SK-N-MC (cell line): Measurements from ENCODE around the gene PLIN1.

ENCODE experiments used
- DNase-seq: peaks from one replicate; pipeline ENCODE4 v3.0.0-alpha.2; 2011; ENCODE audit warnings: low read depth, low spot score
- H3K27ac ChIP-seq: fragments of 200-600 bp; sonication (generic); 2 replicates; pipeline ENCODE4 v1.5.1; 2016; ENCODE audit warnings: mixed run types
- H3K36me3 ChIP-seq: fragments of 200-600 bp; sonication (generic); 2 replicates; pipeline ENCODE4 v1.6.1; 2017; ENCODE audit warnings: antibody characterized with exemption, low read length, mixed read lengths; ENCODE audit not compliant: insufficient read depth
- H3K4me3 ChIP-seq: fragments of 200-600 bp; sonication (generic); 2 replicates; pipeline ENCODE4 v1.5.1; 2016
- H3K9ac ChIP-seq: fragments of 200-600 bp; sonication (generic); 2 replicates; pipeline ENCODE4 v1.8.0; 2017; ENCODE audit warnings: mixed run types, mixed read lengths; ENCODE audit not compliant: insufficient read length
- H3K9me3 ChIP-seq: fragments of 200-600 bp; sonication (generic); 2 replicates; pipeline ENCODE4 v1.6.1; 2017; ENCODE audit warnings: low read depth, mild to moderate bottlenecking, antibody characterized with exemption, low read length, moderate library complexity, mixed read lengths
- EZH2 ChIP-seq: fragments of 200-600 bp; sonication (generic); IDR thresholded peaks from one replicate; pipeline ENCODE4 v1.6.1; 2017; ENCODE audit warnings: antibody characterized with exemption
- FOXP2 ChIP-seq: optimal IDR thresholded peaks from 2 replicates; pipeline ENCODE3; 2011; ENCODE audit warnings: mild to moderate bottlenecking, moderate library complexity; ENCODE audit not compliant: insufficient read depth; ENCODE audit errors: extremely low read length, control extremely low read depth
- POLR2AphosphoS5 ChIP-seq: IDR thresholded peaks from 2 replicates; pipeline ENCODE4 v1.6.1; 2012; ENCODE audit warnings: mild to moderate bottlenecking, low read depth, low read length, borderline replicate concordance

PLIN1 gene

DNA sequence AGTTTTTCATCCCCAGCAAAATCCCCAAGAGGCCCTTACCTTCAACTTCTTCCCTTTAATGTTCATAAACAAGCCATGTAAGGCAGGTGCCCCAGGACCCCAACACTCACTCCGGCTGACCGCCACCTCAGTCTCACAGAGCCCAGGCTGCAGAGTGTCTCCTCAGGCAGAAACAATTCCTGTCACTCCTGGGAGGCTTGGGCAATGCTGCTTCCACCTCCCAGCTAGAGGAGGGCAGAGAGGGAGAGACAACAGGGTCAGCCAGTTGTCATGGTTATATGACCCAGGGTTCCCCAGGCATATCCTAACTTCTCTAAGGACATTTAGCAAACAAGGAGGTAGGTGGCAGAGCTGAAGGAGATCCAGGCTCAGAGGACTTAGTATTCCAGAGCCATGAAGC, at the start of gene PLIN1:
TSS of gene PLIN1 (minus strand) at position 156 of the 400 bp plus-strand sequence. CDS start 1,878 bp downstream, outside the sequence.
- peaks cover 13% of the 10 kb centered on the region; the same call in 1 of the 2 replicates for H3K36me3 ChIP-seq
- H3K9ac ChIP-seq, result no peak within 1 kb of the TSS
- no peaks in the 10 kb centered on the region for H3K9me3 ChIP-seq
- no peak within 1 kb of the TSS for H3K4me3 ChIP-seq
- no peak for DNase-seq
- TF ChIP-seq POLR2AphosphoS5, result no peak
- TF ChIP-seq EZH2, result no peak
- no peak for TF ChIP-seq FOXP2
- no peak within 1 kb of the TSS for H3K27ac ChIP-seq

GRCh38 chr15:89728254-89728653, 49.1 kb upstream of the PLIN1 start:
- peak; percentile 22 for DNase-seq
- no peaks in the 10 kb centered on the region for H3K36me3 ChIP-seq
- no peak overlapping the region for H3K27ac ChIP-seq
- TF ChIP-seq EZH2 (no peak), POLR2AphosphoS5 (no peak), FOXP2 (no peak)
- no peaks in the 10 kb centered on the region; the same call in 1 of the 2 replicates for H3K9me3 ChIP-seq
- no peak overlapping the region for H3K9ac ChIP-seq
- H3K4me3 ChIP-seq, result 0 out of 2 replicates have a peak overlapping the region, but pooled peaks have one; percentile 2

- H3K9me3 ChIP-seq, result no peaks in the 10 kb centered on the region; the same call in 1 of the 2 replicates
- no peak overlapping the region for H3K27ac ChIP-seq
- no peak for DNase-seq
- H3K9ac ChIP-seq, result no peak overlapping the region
- no peak overlapping the region for H3K4me3 ChIP-seq
- H3K36me3 ChIP-seq, result no peaks in the 10 kb centered on the region
- TF ChIP-seq POLR2AphosphoS5 (no peak), FOXP2 (no peak), EZH2 (no peak)
Observed at GRCh38 chr15:89725064-89725463, 45.9 kb upstream of the PLIN1 start.

DNA sequence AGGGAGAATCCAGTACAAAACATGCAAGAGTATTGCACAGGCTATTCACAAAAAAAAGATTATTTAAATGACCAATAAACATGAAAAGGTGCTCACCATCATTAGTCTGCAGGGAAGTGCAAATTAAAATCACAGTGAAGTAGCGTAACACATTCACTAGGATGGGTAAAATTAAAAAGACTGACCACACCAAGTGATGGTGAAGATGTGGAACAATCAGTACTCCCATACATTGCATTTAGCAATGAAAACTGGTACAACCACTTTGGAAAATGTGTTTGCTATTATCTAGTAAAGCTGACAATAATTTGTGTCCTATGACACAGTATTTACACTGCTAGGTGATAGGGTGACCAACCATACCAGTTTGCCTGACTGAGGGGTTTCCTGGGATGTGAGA, 45.5 kb upstream of the PLIN1 start:
- H3K36me3 ChIP-seq, result no peaks in the 10 kb centered on the region
- H3K9ac ChIP-seq, result no peak overlapping the region
- DNase-seq, result no peak
- no peak overlapping the region for H3K27ac ChIP-seq
- no peak overlapping the region for H3K4me3 ChIP-seq
- no peaks in the 10 kb centered on the region; the same call in 1 of the 2 replicates for H3K9me3 ChIP-seq
- TF ChIP-seq FOXP2, result no peak
- no peak for TF ChIP-seq EZH2
- no peak for TF ChIP-seq POLR2AphosphoS5

DNA sequence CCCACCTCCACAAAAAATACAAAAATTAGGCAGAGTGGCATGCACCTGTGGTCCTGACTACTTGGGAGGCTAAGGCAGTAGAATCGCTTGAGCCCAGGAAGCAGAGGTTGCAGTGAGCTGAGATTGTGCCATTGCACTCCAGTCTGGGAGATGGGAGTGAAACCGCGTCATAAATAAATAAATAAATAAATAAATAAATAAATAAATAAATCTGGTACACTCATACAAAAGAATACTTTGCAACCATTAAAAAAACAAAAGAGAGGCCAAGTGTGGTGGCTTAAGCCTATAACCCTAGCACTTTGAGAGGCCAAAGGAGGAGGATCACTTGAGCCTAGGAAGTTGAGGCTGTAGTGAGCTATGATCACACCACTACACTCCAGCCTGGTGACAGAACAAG, 43.9 kb upstream of the PLIN1 start:
- no peaks in the 10 kb centered on the region; the same call in 1 of the 2 replicates for H3K9me3 ChIP-seq
- TF ChIP-seq POLR2AphosphoS5 (no peak), EZH2 (no peak), FOXP2 (no peak)
- H3K36me3 ChIP-seq, result no peaks in the 10 kb centered on the region
- H3K9ac ChIP-seq, result no peak overlapping the region
- DNase-seq, result no peak
- no peak overlapping the region for H3K4me3 ChIP-seq
- H3K27ac ChIP-seq, result no peak overlapping the region

- Histone ChIP-seq H3K36me3 (no peaks in the 10 kb centered on the region), H3K9me3 (no peaks in the 10 kb centered on the region), H3K27ac (no peak overlapping the region), H3K4me3 (no peak overlapping the region), H3K9ac (no peak overlapping the region)
- DNase-seq, result no peak
- no peak for TF ChIP-seq POLR2AphosphoS5
Observed at GRCh38 chr15:89714775-89715174, 35.6 kb upstream of the PLIN1 start.

DNA sequence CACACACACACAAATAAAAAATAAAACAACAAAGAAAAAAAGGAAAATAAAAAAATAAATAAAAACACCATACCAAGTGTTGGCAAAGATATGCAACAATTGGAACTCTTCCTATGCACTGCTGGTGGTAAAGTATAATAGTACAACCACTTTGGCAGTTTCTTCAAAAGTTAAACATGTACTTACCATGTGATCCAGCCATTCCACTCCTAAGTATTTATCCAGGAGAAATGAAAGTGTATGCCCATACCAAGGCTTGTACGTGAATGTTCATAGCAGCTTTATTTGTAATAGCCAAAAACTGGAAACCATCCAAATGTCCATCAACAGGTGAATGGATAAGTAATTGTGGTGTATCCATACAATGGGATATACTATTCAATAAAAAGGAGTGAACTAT, 28.4 kb upstream of the PLIN1 start:
- no peak for TF ChIP-seq FOXP2
- no peak for TF ChIP-seq EZH2
- no peak for TF ChIP-seq POLR2AphosphoS5
- DNase-seq, result no peak
- H3K9ac ChIP-seq, result no peak overlapping the region
- H3K9me3 ChIP-seq, result no peaks in the 10 kb centered on the region
- no peaks in the 10 kb centered on the region for H3K36me3 ChIP-seq
- no peak overlapping the region for H3K4me3 ChIP-seq
- H3K27ac ChIP-seq, result no peak overlapping the region

DNA sequence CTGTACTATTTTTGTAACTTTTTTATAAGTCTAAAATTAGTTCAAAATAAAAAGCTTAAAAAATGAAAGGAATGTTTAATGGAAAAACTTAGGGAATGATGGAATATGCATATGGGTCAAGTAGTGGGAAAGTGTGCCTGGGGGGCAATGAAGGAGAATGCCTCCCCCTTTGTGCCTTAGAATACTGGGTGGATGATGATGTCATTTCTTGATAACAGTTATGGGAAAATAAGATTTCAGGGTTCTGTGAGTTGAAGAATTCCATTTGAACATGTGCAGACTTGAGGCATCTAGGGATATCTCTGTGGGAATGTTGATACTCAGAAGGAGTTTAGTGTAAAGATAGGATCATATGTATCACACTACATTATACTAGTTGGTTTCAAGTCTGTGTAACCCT, 25.2 kb upstream of the PLIN1 start:
- no peak overlapping the region for H3K9ac ChIP-seq
- DNase-seq, result no peak

GRCh38 chr15:89695198-89695597, 16.0 kb upstream of the PLIN1 start:
- no peaks in the 10 kb centered on the region for H3K9me3 ChIP-seq
- DNase-seq, result no peak
- no peak overlapping the region for H3K4me3 ChIP-seq
- H3K9ac ChIP-seq, result no peak overlapping the region
- H3K36me3 ChIP-seq, result no peaks in the 10 kb centered on the region
- TF ChIP-seq POLR2AphosphoS5 (no peak), EZH2 (no peak), FOXP2 (no peak)
- H3K27ac ChIP-seq, result no peak overlapping the region

More for the DNA sequence above, 25.2 kb upstream of the PLIN1 start:
- Histone ChIP-seq H3K9me3 (no peaks in the 10 kb centered on the region), H3K36me3 (no peaks in the 10 kb centered on the region), H3K27ac (no peak overlapping the region), H3K4me3 (no peak overlapping the region)
- no peak for TF ChIP-seq FOXP2
- no peak for TF ChIP-seq POLR2AphosphoS5
- TF ChIP-seq EZH2, result no peak

DNA sequence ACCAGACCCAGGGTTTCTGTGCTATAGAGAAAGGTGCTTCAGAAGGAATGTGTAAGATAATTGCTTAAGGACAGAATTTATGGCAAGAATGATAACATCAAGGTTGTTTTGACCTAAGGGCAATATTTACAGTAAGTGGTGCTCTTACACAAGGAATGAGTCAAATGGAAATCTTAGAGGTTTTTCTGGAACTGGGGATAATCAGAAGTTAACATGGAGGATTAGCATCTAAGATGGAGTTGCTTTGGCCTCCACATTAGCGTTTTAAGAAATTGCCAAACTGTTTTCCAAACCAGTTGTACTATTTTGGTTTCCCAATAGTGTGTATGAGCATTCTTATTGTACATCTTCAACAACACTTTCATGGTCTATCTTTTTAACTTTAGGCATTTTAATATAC, 14.5 kb upstream of the PLIN1 start:
- no peak for DNase-seq

More for the DNA sequence above, 14.5 kb upstream of the PLIN1 start:
- Histone ChIP-seq H3K27ac (no peak overlapping the region), H3K9ac (no peak overlapping the region), H3K9me3 (no peaks in the 10 kb centered on the region), H3K36me3 (no peaks in the 10 kb centered on the region), H3K4me3 (no peak overlapping the region)
- TF ChIP-seq POLR2AphosphoS5, result no peak
- no peak for TF ChIP-seq FOXP2
- no peak for TF ChIP-seq EZH2
